ENCODE measurements around the gene NARS2.

GRCh38 chr11:78606667-78607066 lies 32.0 kb upstream of the NARS2 start:
- TF ChIP-seq CTCF (IDR thresholded peaks at IDR 0.05) (no peak), POLR2A (IDR thresholded peaks at IDR 0.05) (no peak), EP300 (IDR thresholded peaks at IDR 0.05) (no peak)
